IPS-20b (cell line): ENCODE data around the gene CHKB.

Source experiments
- H3K27ac ChIP-seq: one replicate; pipeline ENCODE4 v1.5.1; 2013; ENCODE audit warnings: low read length
- H3K27me3 ChIP-seq: 2 replicates; pipeline ENCODE4 v1.6.1; 2013; ENCODE audit warnings: mild to moderate bottlenecking, low read length, inconsistent platforms; ENCODE audit not compliant: insufficient read depth
- H3K36me3 ChIP-seq: 2 replicates; pipeline ENCODE4 v1.6.1; 2013; ENCODE audit warnings: low read depth, mild to moderate bottlenecking, inconsistent platforms, low read length, moderate library complexity; ENCODE audit not compliant: insufficient read depth
- H3K4me1 ChIP-seq: 2 replicates; pipeline ENCODE4 v1.6.1; 2013; ENCODE audit warnings: mild to moderate bottlenecking, control low read depth, inconsistent platforms, low read length, moderate library complexity; ENCODE audit not compliant: insufficient read depth
- H3K4me3 ChIP-seq: 2 replicates; pipeline ENCODE4 v1.5.1; 2013; ENCODE audit warnings: mild to moderate bottlenecking, low read length, inconsistent platforms
- H3K9ac ChIP-seq: 2 replicates; pipeline ENCODE4 v1.6.1; 2013; ENCODE audit warnings: low read depth, mild to moderate bottlenecking, inconsistent platforms, low read length, moderate library complexity
- H3K9me3 ChIP-seq: 2 replicates; pipeline ENCODE4 v1.6.1; 2013; ENCODE audit warnings: mild to moderate bottlenecking, low read depth, low read length, inconsistent platforms; ENCODE audit not compliant: insufficient read depth

The CHKB gene

GRCh38 chr22:50603511-50604255 is 21.0 kb upstream of the CHKB start:
- no peak overlapping the region for H3K27ac ChIP-seq
- H3K4me1 ChIP-seq: no peaks in the 10 kb centered on the region
- no peak overlapping the region for H3K9ac ChIP-seq
- no peaks in the 10 kb centered on the region for H3K9me3 ChIP-seq
- H3K27me3 ChIP-seq: peaks cover 85% of the 10 kb centered on the region
- no peaks in the 10 kb centered on the region for H3K36me3 ChIP-seq
- H3K4me3 ChIP-seq: no peak overlapping the region

DNA sequence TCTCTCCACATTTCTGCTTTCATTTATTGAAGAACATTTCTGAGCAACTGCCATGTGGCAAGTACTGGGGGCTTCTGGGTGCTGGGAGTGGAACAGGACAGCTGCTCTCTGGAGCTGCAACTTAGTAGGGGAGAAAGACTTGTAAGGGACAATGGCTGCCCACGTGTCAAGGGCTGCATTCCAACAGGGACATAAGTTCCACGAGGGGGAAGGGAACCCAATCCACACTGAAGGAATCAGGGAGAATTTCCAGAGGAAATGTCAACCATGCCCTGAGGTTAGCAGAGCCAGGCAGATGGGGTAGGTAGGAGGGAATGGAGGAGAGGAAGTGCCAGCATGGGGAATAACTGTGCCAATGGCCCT is 19.7 kb upstream of the CHKB start:
- no peak overlapping the region for H3K4me3 ChIP-seq
- no peaks in the 10 kb centered on the region for H3K9me3 ChIP-seq
- H3K9ac ChIP-seq: no peak overlapping the region
- no peaks in the 10 kb centered on the region for H3K4me1 ChIP-seq
- H3K36me3 ChIP-seq: no peaks in the 10 kb centered on the region
- H3K27ac ChIP-seq: no peak overlapping the region
- peaks cover 91% of the 10 kb centered on the region for H3K27me3 ChIP-seq

DNA sequence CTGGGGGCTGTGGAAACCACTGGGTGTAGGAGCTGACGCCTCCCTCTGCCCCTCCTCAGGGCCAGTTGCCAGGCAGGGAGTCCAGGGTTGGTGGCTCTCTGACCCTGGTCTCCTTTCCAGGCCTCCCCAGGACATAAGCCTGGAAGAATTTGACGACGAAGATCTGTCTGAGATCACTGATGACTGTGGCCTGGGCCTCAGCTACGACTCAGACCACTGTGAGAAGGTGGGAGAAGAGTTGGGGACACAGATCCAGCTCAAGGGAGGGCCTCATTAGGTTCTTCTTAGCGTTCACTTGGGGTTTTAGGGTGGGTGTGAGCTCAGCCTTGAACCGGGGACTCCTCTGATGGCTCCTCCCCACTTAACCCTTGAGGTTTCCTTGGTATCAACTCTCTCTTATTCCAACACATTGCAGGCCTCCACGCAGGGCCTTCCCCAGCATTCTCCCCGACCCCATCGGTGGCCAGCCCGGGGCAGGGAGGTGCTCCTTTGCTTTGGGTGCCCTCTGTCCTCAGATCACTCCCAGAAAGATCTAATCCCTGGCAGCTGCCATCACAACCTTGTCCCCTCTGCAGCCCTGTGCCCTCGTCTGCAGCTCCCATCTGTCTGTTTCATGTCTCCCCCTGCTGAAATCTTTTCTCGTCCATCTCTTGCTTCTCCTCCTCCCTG is 19.2 kb upstream of the CHKB start:
- Histone ChIP-seq H3K36me3 (no peaks in the 10 kb centered on the region), H3K9me3 (no peaks in the 10 kb centered on the region), H3K4me3 (no peak overlapping the region), H3K9ac (no peak overlapping the region), H3K27me3 (peaks cover 91% of the 10 kb centered on the region), H3K27ac (no peak overlapping the region), H3K4me1 (no peaks in the 10 kb centered on the region)

DNA sequence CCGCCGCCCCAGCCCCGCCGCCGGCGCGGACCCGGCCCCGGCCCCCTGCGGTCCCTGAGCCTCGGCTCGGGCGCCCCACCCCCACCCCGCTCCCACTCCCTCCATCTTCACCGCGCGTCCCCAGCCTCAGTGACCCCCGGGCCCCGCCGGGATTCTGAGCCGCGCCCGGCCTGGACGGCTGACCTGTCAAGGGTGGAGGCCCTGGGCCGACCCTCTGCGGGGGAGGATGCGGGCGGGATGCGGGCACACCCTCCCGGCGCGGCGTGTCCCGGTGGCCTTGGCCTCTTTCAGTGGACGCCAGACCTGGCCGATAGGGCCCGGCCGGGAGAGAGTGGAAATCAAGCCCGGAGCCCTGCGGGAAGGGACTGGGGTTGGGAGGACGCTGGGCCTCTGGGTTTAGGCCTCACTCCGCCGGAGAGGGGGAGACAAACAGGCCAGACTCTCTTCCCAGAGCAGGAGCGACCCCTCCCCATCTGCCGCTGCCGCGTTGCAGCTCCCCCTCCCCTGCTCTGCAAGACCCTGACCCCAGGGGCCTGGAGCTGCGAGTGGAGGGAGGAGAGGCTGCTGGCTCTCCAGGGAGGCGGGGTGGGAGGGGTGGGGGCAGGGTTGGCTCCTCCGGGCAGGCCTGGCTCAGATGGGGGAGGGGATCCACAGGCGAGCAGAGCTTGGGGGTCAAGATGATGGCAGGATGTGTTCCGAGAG is 18.5 kb upstream of the CHKB start:
- Histone ChIP-seq H3K9ac (no peak overlapping the region), H3K36me3 (no peaks in the 10 kb centered on the region), H3K4me3 (peak overlapping the region; percentile 58; the same call in 1 of the 2 replicates), H3K27me3 (peaks cover 92% of the 10 kb centered on the region), H3K4me1 (no peaks in the 10 kb centered on the region), H3K9me3 (no peaks in the 10 kb centered on the region), H3K27ac (no peak overlapping the region)

GRCh38 chr22:50600538-50600937 is 17.9 kb upstream of the CHKB start, which contains the start of gene MAPK8IP2:
Gene MAPK8IP2 (plus strand): TSS chr22:50600793. CDS start chr22:50600819, 26 bp downstream.
- peak within 1 kb of the TSS; percentile 58; the same call in 1 of the 2 replicates for H3K4me3 ChIP-seq
- H3K27ac ChIP-seq: no peak within 1 kb of the TSS
- H3K36me3 ChIP-seq: no peaks in the 10 kb centered on the region
- peaks cover 87% of the 10 kb centered on the region for H3K27me3 ChIP-seq
- H3K9me3 ChIP-seq: no peaks in the 10 kb centered on the region
- H3K9ac ChIP-seq: no peak within 1 kb of the TSS
- no peaks in the 10 kb centered on the region for H3K4me1 ChIP-seq

DNA sequence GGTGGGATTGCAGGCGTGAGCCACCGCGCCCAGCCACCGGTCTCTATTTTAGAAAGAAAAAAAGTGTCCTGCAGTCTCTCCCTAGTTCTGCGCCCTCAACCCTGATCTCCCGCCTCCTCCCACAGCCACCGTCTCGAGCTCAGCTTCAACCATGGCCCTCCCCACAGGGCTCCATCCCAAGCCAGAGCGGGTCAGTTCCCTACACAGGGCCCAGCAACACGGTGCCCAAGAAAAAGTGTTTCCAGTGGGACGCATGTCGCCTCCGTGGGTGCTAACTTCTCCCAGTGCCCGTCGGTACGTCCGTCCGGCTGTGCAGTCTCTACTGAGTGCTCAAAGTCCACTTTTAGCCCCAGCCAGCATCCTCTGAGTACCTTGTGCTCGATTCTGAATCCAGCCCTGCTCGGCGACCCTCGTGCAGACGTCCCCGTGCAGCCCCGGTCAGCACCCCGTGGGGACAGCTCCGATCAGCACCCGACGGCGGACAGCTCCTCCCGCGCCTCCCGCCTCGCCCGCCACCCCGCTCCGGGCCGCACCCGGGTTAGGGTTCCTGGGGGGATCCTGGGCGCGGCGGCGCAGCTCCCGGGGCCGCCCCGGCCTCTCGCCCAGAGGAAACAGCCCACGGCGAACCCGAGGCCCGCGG is 17.3 kb upstream of the CHKB start:
- Histone ChIP-seq H3K36me3 (no peaks in the 10 kb centered on the region), H3K9me3 (no peaks in the 10 kb centered on the region), H3K27ac (no peak overlapping the region), H3K4me3 (no peak overlapping the region; the same call in 1 of the 2 replicates), H3K27me3 (peaks cover 80% of the 10 kb centered on the region), H3K9ac (no peak overlapping the region), H3K4me1 (no peaks in the 10 kb centered on the region)

DNA sequence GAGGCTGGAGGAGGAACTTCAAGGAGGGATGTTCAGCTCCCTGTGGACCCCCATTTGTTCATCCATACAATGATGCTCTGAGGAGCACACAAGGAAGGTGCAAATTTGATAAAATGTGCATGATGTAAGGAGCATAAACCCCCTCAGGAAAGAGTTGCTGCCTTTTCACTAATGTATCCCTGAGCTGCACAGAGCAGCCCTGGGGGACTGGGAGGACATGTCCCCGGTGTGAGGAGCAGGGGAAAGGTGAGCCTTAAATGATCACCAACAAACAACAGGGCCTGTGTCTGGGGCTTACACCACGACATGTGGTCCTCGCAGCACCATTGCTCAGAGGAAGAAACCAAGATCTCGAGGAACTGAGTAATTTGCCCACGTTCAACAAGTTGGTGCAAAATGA is 14.4 kb upstream of the CHKB start:
- H3K27me3 ChIP-seq: peaks cover 52% of the 10 kb centered on the region
- H3K4me3 ChIP-seq: no peak overlapping the region
- H3K36me3 ChIP-seq: no peaks in the 10 kb centered on the region
- no peak overlapping the region for H3K27ac ChIP-seq
- H3K9me3 ChIP-seq: no peaks in the 10 kb centered on the region
- H3K4me1 ChIP-seq: no peaks in the 10 kb centered on the region
- H3K9ac ChIP-seq: no peak overlapping the region

GRCh38 chr22:50595189-50595588 is 12.5 kb upstream of the CHKB start:
- Histone ChIP-seq H3K36me3 (no peaks in the 10 kb centered on the region), H3K27ac (no peak overlapping the region), H3K4me1 (no peaks in the 10 kb centered on the region), H3K4me3 (no peak overlapping the region), H3K27me3 (peaks cover 39% of the 10 kb centered on the region), H3K9me3 (no peaks in the 10 kb centered on the region), H3K9ac (no peak overlapping the region)

DNA sequence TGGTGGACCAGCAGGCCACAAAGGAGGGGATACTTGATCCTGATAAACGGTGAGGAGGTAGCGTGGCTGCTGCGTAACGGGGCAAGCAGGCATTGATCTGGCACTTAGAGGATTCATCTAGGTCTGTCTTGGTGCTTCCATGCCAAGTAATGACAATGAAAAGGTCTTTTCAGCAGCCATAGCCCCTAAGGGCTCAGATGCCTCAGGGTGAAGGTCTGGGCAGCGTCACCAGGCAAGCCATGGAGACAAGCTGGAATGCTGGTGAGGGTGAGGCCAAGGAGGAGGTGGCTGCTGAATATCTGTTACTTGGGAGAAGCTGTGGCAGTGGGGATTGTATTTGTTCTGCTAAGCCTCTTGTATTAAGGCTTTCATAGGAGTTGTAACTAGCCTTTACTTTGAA is 4.8 kb upstream of the CHKB start:
- H3K9me3 ChIP-seq: no peaks in the 10 kb centered on the region
- no peak overlapping the region for H3K4me3 ChIP-seq
- H3K4me1 ChIP-seq: peaks cover 12% of the 10 kb centered on the region
- H3K36me3 ChIP-seq: no peaks in the 10 kb centered on the region
- H3K27me3 ChIP-seq: peaks cover 5% of the 10 kb centered on the region
- no peak overlapping the region for H3K27ac ChIP-seq
- no peak overlapping the region for H3K9ac ChIP-seq

- Histone ChIP-seq H3K27me3 (peaks cover 5% of the 10 kb centered on the region), H3K36me3 (no peaks in the 10 kb centered on the region), H3K4me3 (no peak overlapping the region), H3K27ac (no peak overlapping the region), H3K9me3 (no peaks in the 10 kb centered on the region), H3K4me1 (peaks cover 12% of the 10 kb centered on the region), H3K9ac (no peak overlapping the region)
Measured at GRCh38 chr22:50586416-50586815, 3.8 kb upstream of the CHKB start.

- Histone ChIP-seq H3K9ac (no peak overlapping the region), H3K27ac (no peak overlapping the region)
Measured at GRCh38 chr22:50585781-50586180, 3.1 kb upstream of the CHKB start.

More at GRCh38 chr22:50585781-50586180, 3.1 kb upstream of the CHKB start:
- no peak overlapping the region for H3K4me3 ChIP-seq
- H3K27me3 ChIP-seq: peaks cover 5% of the 10 kb centered on the region
- H3K4me1 ChIP-seq: peaks cover 12% of the 10 kb centered on the region
- H3K36me3 ChIP-seq: peaks cover 5% of the 10 kb centered on the region
- H3K9me3 ChIP-seq: no peaks in the 10 kb centered on the region
